GM12865 (cell line): ENCODE results near the gene HMGN4.

Experiments
- DNase-seq: peaks from one replicate; pipeline ENCODE4 v3.0.0; 2010; ENCODE audit warnings: low read depth
- H3K4me3 ChIP-seq: 2 replicates; pipeline ENCODE4 v1.5.1; 2011; ENCODE audit warnings: mild to moderate bottlenecking, low read depth, low read length, control low read depth
- TF ChIP-seq, protein P1 (sequence below): IDR thresholded peaks from 2 replicates; pipeline ENCODE4 v1.5.1; 2011; ENCODE audit warnings: low read length, control low read depth, low read depth, inconsistent platforms; ENCODE audit not compliant: insufficient read depth; ENCODE audit errors: missing control alignments

The HMGN4 gene

DNA sequence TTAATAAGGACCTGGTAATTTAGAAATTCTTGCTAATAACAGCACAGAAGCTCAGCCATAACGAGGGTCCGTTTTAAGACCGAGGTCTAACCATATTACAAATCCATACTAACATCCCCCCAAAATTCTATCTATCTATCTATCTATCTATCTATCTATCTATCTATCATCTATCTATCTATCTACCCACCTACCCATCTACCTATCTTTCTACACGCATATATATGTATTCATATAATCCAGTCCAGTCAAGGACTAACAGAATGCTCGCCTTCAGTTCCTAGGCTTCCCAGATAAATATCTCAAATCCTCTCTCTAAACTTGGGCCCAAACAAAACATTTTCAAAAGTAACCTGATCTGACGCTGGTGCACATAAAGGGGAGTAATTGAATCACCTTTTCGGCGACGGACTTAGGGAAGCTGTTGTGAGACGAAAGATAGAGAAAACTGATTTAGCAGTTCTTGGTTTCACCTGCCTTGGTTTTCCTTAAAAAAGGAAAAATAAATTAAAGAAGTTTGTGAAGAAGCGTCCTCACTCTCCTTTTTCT, 14.5 kb downstream of the HMGN4 start:
- TF ChIP-seq, protein P1, sequence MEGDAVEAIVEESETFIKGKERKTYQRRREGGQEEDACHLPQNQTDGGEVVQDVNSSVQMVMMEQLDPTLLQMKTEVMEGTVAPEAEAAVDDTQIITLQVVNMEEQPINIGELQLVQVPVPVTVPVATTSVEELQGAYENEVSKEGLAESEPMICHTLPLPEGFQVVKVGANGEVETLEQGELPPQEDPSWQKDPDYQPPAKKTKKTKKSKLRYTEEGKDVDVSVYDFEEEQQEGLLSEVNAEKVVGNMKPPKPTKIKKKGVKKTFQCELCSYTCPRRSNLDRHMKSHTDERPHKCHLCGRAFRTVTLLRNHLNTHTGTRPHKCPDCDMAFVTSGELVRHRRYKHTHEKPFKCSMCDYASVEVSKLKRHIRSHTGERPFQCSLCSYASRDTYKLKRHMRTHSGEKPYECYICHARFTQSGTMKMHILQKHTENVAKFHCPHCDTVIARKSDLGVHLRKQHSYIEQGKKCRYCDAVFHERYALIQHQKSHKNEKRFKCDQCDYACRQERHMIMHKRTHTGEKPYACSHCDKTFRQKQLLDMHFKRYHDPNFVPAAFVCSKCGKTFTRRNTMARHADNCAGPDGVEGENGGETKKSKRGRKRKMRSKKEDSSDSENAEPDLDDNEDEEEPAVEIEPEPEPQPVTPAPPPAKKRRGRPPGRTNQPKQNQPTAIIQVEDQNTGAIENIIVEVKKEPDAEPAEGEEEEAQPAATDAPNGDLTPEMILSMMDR: no peak
- H3K4me3 ChIP-seq: peak overlapping the region; percentile 76
- DNase-seq: no peak

GRCh38 chr6:26553264-26553634, 15.1 kb downstream of the HMGN4 start:
- peak; percentile 87 for DNase-seq
- peak overlapping the region; percentile 76 for H3K4me3 ChIP-seq
- TF ChIP-seq, protein P1: no peak

- peak overlapping the region; percentile 76 for H3K4me3 ChIP-seq
- peak; percentile 90 for DNase-seq
- TF ChIP-seq, protein P1: no peak
Measured at GRCh38 chr6:26553635-26554446, 15.7 kb downstream of the HMGN4 start.

- TF ChIP-seq, protein P1: no peak
Measured at GRCh38 chr6:26554447-26554696, 16.2 kb downstream of the HMGN4 start.

DNA sequence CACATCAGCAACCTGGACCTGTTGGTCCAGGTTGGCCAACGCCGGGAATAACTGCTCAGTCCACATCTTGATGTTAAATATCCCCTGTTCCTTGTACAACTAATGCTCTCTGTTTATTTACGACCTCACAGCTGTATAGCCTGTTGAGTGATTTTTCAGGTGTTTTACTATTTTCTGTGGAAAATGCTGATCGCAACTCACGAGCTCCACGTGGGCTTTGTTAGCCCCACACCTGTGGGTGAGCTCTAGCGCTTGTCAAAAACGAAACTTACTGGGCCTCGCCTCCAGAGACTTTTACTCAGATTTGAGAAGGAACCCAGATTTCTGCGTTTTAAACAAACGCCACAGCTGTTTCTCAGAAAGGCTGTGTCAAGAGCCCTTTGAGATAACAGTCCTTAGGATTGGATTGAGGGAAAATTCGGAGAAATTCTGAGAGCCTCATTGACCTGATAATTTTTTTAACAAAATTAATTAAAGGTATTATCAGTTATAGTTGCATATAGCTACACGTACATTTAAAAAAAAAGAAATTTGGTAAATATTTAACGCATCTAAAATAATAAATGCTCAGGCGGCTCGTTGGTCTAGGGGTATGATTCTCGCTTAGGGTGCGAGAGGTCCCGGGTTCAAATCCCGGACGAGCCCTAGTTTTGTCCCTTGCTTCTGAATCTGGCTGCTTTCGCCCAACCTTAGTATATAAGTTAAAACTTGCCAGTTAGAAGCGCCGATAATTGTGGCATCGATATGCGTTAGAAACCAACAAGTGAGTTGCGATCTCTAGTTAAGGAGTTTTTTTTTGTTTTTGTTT, 16.7 kb downstream of the HMGN4 start:
- TF ChIP-seq, protein P1: no peak
- DNase-seq: peak; percentile 88
- H3K4me3 ChIP-seq: peak overlapping the region; percentile 65

More at GRCh38 chr6:26554447-26554696, 16.2 kb downstream of the HMGN4 start:
- DNase-seq: no peak
- H3K4me3 ChIP-seq: peak overlapping the region; percentile 65

DNA sequence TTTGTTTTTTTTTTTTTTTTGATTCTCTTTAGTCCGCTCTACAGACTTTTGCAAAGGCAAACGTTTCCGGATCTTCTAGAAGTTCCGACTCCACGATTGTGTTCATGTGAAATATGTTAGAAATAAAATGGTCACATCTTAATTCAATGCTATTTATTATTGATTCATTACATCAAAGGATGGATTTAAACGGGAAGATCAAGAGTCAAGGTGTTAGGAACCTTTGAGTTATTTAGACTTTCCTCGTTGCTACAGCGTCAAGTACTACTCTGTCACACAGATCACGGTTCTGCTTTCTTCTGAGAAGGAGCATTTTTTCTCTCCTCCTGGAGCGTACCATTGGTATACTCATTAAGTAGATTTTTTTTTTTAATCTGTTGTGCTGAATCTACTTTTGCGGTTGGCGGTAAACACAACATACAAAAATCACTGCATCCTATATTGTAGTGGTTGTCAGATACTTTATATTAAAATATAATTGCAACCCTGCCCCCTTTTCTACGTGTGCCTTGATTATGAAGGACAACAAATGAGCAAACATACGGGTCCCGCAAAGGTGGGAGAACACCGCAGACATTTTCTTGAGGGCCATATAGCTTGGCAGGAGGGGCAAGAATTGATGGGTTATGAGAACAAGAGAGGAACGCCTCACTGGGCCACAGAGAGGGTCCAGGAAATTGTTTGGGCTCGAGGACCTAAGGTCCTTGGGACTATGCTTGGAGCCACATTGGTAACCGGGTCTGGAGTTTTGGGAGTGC, 17.5 kb downstream of the HMGN4 start:
- peak overlapping the region; percentile 65 for H3K4me3 ChIP-seq
- DNase-seq: peak; percentile 49
- TF ChIP-seq, protein P1: no peak
